ENCODE data around the gene THAP7.
A peak's percentile ranks its signal among the peaks of the same experiment; 100 is the strongest.
"Not testable (repeated sequence)": the region's sequence is repeated elsewhere in the genome, so short reads cannot be mapped to it uniquely, and the experiment has no call there.

Gene THAP7, protein sequence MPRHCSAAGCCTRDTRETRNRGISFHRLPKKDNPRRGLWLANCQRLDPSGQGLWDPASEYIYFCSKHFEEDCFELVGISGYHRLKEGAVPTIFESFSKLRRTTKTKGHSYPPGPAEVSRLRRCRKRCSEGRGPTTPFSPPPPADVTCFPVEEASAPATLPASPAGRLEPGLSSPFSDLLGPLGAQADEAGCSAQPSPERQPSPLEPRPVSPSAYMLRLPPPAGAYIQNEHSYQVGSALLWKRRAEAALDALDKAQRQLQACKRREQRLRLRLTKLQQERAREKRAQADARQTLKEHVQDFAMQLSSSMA

DNA sequence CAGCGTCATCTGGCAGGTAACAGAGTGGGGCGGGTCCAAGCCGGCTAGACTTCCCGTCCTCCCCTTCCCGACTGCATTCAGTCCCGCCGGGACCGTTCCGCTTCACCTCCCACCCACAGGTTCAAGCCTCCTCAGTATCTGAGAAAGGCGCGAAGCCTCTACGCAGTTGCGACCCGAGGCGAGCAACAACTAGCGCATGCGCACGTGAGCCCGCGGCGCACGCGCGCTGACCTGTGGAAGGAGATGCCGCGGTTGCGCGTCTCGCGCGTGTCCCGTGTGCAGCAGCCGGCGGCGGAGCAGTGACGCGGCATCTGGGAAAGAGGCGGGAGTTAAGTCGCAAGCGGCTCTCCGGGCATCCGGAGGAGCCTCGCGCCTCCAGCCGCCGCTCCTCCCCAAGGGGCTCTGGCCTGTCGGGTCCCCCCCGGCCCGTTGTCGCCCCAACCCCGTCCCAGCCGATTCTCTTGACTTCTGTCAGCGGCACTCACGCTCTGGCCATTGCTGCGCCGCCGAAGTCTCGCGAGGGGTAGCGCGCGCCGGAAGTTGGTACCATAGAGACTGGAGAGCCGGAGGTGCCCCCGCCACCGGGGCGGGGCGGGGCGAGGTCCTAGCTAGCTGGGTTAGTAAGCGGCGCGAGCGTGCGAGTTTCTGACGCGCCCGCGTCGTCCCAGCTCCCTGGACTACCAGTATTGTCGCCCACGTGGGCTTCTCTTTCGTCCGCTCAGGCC, at the start of gene THAP7:
Gene THAP7, minus strand, starts transcription at position 518 of the 725 bp plus-strand sequence. Its CDS starts 207 bp downstream, at position 311.
- DNase-seq, result peak; percentile 97

DNA sequence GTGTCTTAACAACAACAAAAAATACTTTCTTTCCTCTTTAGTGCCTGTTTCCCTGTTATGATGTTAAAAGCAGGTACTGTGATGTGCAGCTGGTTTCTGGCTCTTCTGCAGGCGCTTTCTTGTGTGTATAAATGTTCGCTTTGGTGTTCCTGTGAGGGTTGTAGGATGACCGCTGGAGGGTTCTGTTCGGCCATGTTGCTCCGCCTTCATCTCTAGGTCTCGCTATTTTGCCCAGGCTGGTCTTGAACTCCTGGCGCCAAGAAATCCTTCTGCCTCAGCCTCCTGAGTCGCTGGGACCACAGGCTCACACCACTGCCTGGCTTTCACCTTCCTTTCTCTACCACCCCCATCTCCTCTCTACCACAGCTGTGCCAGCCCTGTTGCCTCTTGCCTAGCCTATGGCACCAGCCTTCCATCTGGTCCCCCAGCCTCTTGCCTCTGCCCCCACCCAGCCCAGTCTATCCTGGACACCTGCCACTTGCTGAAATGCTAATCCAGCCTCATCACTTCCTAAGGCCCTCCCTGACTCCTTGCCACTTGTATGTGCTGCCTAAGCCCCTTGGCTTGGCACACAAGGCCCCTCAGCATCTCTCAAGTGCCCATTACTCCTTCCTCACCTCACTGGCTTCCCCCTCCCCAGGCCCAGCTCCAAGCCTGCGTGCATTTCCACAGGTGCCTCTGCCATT, 49.4 kb upstream of the THAP7 start:
- no peak for DNase-seq

DNA sequence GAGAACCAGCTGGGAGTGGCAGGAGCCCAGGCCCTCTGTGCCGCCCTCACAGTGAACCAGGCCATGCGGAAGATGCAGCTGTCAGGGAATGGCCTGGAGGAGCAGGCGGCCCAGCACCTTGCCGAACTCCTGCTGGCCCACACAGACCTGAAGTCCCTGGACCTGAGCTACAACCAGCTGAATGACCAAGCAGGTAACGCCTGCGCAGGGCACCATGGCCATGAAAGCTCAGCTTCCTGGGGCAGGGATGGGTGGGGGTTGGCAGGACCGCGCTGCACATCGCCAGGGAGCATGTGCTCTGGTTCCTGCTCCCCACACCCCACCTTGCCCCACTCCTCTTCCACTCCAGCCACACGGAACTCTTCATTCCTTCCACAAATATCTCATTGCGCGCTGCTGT, 47.0 kb upstream of the THAP7 start:
- DNase-seq, result not testable (repeated sequence)

DNA sequence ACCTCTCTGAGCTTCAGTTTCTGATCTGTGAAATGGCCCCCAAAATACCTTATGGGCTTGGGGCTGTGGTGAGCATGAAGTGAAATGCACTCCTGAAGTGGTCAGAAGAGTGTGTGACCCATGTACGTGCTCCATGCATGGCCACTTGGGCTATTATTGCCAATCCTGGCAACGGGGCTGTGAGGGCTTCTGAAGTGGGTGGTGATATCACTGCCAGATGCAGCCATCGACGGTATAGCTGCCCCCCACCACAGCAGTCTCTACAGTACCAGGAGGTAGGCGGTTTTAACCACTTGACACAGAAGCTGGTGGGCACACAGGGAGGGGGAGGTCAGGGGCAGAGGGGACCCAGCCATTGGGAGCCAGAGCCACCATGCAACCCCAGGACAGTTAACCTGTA, 46.5 kb upstream of the THAP7 start:
- not testable (repeated sequence) for DNase-seq

DNA sequence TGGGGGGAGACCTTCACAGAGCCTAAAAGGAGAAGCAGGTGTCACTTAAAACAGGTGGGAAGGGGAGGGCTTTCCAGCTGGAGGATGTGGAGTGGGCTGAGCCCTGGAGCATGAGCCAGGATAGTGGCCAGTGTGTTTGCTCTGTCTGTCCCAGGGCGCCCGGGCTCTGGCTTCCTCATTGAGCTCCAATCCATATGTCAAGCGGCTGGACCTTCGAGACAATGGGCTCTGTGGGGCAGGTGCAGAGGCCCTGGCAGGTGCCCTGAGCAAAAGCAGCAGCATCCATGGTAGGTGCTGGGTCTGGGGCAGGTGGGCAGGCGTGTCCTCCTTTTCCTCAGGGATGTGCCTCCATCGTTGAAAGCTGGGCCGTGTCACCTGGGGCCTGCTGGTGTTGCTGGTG, 45.8 kb upstream of the THAP7 start:
- no peak for DNase-seq

DNA sequence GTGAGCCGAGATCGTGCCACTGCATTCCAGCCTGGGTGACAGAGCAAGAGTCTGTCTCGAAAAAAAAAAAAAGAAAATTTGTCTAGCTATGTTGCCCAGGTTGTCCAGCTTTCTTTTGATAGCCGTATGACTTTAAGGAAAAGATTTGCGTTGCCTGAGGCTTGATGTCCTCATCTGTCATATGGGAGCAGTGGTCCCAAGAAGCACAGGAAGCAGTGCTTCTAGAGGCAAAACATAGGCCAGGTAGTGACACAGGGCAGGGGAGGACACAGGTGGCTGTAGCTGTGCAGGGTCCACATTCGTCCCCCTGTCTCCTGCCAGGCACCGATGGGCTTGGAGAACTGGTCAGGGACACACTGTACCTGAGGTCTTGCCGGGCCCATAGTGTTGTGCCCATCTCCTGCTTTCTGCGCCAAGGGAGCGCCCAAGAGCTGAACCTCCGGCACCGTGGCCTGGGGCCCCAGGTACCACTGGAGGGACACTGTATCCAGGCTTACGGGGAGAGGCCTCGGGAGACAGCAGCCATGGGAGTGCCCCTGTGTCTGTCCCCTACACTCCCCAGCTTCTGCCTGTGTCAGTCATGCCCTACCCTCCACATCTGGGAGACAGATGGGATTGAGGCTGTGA, 45.2 kb upstream of the THAP7 start:
- DNase-seq, result no peak

DNA sequence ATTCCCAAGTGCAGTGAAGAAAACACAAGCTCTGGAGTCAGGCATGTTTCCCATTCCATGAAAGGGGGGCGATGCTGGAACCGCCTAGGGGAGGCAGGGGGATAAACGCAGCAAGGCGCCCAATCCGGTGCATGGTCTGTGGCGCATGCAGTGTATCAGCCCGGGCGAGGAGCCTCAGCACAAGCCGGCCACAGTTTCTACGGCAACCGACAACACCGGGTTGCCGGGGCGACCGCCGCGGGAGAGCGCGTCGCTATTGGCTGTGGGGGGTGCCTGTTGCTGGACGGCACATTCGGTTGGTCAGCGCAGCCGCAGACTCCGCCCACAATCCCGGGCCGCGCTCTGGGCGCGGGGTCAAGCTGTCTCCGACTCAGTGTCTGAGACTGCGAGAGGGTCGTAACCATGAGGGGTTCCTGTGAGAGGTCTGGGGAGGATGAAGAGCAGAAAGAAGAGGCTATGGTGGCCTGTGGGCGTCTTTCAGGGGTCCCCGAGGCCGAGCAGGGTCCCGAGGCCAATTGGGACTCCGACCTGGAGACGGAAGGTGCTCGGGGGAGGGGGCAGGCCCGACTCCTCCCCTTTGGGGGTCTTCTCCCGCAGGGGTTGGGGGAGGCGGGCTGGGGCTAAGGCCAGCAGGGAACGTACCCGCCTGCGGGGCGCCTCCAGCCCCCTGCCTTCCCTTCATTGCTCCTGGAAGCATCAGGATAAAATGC, 43.8 kb upstream of the THAP7 start, which contains the start of gene LRRC74B:
Gene LRRC74B, plus strand, starts transcription at position 362 of the 710 bp plus-strand sequence. Its CDS starts 41 bp downstream, at position 403.
- DNase-seq, result peak; percentile 71

DNA sequence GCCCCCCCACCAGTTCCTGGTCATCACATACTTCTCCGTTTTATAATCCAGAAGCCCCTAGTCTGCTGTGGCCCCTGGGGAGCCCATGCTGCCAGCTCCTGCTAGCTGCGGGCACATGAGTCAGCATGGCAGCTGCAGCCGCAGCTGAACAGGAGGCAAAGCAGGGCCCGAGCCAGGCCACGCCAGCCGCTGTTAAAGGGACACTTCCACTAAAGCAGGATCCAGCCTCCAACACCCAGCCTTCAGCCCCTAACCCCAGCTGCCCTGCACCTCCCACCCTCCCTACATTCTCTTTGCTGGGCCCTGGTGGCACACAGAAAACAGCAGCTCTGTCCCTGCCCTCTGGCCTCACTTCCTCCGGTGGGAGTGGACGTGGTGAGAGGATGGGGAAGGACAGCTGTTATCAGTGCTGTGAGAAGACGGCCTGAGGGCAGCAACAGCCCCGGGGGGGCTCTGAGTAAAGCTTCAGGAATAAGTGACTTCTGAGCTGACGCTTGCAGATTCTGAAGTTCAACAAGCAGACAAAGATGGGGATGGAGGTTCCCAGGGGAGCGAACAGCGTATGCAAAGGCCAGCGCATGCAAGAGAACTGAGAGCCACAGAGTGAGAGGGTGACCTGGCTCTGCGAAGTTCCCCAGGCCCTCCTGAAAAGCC, 43.1 kb upstream of the THAP7 start:
- no peak for DNase-seq

DNA sequence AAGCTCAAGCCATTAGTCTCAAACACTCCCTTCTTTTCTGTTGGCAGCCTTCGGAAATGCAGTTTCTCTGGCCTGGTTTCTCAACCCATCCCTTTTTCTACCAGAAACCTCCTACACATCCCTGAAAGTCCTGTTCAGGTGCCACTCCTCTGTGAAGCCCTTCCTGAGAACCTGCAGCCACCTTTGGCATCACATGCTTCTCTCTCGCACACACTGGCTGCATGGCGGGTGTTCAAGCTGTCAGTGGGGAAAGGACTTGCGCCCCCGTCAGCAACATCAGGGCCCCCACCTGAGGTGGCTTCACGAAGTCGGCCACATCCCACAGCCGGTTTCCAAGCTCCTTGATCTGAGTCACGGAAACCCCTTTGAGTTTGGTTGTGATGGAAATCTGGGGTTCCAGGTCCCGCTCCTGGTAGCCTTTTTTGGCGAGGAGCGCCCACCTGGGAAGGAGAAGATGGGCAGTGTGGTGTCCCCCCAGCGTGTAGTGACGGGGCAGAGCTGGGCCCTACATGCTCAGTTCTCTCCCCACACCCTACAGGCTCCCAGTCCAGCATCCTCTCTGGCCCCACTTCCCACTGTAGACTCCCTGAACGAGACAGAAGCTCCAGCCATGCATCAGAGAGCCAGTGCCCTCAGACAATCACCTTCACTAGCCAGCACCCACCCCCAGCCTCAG, 42.1 kb upstream of the THAP7 start:
- DNase-seq, result no peak

DNA sequence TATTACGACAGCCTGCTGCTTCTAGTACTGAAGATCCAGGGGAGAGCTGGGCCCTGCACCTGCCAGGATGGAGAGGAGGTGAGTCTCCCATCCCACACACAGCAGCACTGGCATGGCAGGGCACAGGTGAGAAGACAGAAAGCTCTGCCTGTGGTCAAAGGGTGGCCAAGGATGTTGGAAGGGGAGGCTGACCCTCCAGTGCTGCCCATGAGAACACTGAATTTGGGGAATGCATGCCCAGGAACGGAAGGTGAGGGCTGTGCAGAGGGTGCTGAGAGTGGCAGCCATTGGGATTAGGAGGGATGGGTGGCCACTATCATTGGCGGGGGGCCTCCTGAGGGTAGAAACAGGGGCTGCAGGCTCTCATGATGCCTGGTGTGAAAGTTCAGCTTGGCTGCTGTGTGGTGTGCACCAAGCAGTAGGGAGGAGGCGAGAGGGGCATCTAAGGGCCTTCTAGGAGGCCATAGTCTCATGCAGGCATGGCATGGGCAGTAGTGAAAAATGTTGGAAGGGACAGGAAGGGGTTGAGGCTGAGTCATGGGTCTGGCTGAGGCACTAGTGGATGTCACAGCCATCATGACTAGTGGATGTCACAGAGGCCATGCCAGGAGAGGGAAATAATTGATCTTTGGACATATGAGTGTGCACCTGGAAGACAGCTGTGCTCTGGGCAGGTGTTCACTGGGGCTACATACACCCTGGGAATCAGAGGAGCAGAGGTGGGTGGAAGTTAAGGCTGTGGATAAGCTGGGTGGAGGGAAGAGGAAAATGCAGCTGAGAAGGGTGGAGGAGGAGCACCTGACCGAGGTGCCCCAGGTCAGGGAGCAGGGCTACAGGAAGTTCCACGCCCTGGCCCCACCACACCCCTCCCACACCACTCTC, 41.3 kb upstream of the THAP7 start:
- DNase-seq, result no peak

DNA sequence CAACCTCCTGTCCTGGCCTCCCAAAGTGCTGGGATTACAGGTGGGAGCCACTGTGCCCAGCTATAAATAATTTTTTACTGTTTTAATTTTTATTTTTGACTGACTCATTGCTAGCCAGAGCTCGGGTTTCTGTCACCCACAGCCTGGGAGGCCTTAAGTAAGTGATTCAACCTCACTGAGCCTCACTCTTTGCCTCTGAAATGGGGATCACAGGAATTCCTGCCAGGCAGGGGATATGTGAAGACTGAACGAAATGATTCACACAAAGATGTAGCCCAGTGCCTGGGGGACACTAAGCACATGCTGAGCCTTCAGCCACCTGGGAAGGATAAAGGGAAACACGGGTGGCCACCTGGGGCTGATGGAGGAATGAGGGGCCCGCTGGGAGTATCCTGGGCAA, 40.0 kb upstream of the THAP7 start:
- DNase-seq, result no peak

DNA sequence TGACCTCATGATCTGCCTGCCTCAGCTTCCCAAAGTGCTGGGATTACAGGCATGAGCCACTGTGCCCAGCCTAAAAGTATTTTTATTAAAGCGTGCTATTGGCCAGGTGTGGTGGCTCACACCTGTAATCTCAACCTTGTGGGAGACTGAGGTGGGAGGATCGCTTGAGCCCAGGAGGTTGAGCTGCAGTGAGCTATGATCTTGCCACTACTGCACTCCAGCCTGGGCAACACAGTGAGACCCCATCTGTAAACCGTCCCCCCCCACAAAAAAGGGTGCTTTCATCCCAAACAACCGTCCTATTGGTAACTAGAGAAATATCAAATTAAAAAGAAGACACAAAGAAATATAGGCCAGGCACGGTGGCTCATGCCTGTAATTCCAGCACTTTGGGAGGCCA, 37.2 kb upstream of the THAP7 start:
- not testable (repeated sequence) for DNase-seq

DNA sequence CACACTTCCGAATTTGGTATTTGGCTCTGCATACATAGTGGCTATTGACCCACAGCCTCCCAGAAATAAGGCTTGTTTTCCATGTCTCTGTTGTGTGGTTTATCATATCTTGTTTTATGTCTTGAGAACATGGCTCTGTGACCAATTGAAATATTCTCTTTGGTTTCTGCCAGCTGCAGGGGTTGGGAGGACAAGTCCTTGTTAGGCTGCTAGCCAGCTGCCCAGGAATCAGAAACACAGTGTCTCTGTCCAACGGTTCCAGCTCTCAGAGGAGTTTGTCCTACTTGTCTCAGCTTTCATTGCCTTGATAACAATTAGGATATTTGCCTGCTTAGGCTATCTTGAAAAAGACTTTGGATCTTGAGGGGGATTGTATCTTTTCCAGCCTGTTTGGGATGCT, 36.5 kb upstream of the THAP7 start:
- DNase-seq, result no peak

DNA sequence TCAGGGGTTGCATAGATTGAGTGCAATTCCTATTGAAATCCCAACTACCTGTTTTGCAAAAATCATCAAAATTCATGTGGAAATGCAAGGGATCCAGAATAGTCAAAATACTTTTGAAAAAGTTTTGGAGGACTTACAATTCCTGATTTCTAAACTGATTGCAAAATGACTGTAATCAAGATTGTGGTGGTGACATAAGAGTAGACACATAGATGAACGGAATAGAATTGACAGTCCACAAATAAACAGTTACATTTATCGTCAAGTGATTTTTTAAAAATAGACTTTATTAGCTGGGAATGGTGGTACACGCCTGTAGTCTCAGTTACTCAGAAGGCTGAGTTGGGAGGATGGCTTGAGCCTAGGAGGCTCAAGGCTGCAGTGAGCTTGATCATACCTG, 33.1 kb upstream of the THAP7 start:
- no peak for DNase-seq

DNA sequence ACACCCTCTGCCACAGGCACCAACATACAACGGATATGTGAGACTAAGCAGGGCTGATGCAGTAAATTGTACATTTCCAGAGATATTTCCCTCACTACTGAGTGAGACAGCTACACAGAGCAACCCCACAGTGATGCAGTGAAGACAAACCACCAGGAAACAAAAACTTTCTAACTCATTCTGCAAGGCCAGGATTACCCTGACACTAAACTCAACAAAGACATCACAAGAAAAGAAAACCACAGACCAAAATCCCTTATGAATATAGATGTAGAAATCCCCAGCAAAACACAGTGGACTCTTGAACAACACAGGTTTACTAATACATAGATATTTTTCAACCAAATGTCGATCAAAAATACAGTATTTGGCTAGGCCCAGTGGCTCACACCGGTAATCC, 32.0 kb upstream of the THAP7 start:
- DNase-seq, result no peak

DNA sequence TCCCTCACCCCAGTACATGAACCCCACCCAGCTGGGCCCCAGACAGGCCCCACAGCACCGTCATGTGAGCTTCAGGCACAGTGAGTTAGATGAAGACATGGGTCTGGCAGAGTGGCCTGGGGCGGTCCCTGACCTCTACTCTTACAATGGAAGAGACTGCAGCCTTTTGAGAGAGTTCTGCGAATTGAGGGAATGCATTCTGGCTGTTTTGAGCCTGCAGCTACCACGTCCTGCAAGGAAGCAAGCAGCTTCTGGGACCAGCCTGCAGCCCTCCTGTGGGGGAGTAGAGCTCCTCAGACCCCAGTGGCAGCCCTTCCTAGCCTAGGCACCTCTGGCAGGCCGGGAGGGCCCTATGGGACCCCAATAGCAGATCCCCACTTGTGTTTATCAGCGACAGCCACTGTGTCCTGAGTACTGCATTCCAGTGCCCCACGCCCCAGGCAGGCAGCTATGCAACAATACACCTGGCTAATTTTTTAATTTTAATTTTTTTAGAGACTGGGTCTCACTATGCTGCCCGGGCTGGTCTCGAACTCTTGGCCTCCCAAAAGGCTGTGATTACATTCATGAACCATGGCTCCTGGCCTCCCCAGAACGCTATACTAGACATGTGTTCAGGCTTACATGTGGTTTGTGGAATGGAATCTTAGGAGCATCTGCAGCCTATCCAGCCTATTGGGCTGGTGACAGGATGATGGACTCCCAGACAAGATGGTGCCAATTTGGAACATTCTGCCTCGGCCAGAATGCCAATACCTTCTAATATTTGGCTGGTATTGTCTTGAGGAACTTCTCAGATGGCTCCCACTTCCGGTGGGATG, 31.2 kb upstream of the THAP7 start:
- DNase-seq, result no peak

DNA sequence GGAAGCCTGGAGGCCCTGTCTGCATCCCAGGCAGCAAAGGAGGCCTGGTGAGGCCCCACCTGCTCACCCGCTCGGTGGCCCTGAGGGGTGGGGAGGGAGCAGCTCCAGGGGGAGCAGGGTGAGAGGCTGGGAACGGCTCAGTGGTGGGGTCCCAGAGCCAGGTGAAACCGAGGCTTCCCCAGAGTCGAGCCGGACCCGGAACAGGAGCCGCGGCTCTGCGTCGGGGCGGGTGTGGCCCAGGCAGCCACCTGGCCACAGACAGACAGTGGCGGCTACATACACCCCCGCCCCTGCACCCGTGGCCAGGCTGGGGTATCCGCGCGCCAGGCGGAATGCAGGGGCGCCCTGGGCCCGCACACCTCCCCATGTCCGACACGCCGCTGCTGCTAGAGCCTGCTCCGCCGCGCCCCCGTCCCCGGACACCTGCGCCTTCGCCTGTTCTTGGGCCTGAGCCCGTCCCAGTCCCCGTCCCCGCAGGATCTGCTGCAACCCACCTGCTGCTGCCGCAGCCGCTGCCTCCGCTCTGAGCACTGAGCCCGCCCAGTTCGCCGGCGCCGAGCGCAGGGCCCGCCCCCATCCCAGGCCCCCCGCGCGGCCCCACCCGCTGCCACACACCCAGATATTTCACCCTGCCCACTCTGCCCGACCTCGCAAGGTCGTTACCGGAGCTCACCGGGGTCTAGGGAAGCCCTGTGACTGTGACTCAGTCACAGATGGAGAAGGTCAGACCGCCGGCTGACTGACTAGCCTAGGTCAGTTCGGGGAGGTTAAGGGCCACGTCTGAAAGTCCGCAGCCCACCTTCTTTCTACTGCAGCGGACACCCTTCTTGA, 30.3 kb upstream of the THAP7 start, which contains the start of gene SLC7A4:
Gene SLC7A4, minus strand, starts transcription at position 525 of the 831 bp plus-strand sequence. CDS start 749 bp downstream, outside the sequence.
- no peak for DNase-seq

DNA sequence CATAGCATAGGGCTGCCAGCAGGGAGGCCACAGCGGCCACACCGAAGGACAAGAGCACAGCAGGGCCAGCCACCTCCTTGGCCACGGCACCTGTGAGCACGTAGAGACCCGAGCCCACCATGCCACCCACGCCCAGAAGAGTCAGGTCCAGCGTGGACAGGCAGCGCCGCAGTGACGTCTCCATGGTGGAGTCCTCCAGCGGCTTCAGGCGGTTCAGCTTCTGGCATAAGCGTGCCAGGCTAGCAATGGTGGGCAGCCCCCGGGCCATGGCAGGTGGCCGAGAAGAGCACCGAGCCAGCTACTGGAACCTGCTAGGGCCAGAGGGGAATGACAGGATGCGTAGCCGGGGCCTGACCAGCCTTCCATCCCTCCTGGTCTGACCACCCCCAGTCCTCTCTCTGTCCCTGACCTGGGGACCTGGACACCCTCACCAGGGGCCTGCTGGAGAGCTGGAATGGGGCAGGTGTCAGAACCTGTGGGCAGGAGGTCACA, 29.7 kb upstream of the THAP7 start:
- no peak for DNase-seq
